Spinal cord (tissue), 10 donors: ENCODE results near the gene TSPAN18. TPM values are rescaled to one million over a fixed set of nuclear protein-coding genes. Genes with fewer than 3 reads are reported as not detected.

Source experiments
- DNase-seq, 6 donors: peaks; one replicate each; pipeline versions ENCODE4 v3.0.0 to v3.0.0-alpha.2; 2013 to 2015; ENCODE audit warnings: low spot score in 6 of 6, low read depth in 4 of 6
- H3K27ac ChIP-seq: one replicate; pipeline ENCODE4 v1.5.1; 2013; ENCODE audit warnings: low read depth, low read length, control low read depth
- H3K27me3 ChIP-seq: one replicate; pipeline ENCODE4 v1.6.1; 2013; ENCODE audit warnings: low read length; ENCODE audit not compliant: control insufficient read depth, insufficient read depth
- H3K36me3 ChIP-seq: one replicate; pipeline ENCODE4 v1.6.1; 2013; ENCODE audit warnings: low read length; ENCODE audit not compliant: control insufficient read depth, insufficient read depth
- H3K4me1 ChIP-seq: one replicate; pipeline ENCODE4 v1.6.1; 2013; ENCODE audit warnings: low read length; ENCODE audit not compliant: control insufficient read depth, insufficient read depth
- H3K4me3 ChIP-seq: one replicate; pipeline ENCODE4 v1.5.1; 2013; ENCODE audit warnings: low read depth, low read length, control low read depth
- H3K9me3 ChIP-seq: one replicate; pipeline ENCODE4 v1.6.1; 2013; ENCODE audit warnings: low read length; ENCODE audit not compliant: control insufficient read depth, insufficient read depth
- WGBS: methylation state at CpG from one replicate; pipeline ENCODE4 v1.1.5; 2013; ENCODE audit warnings: missing lambda C conversion rate; ENCODE audit not compliant: insufficient coverage; 5-methylcytosine and 5-hydroxymethylcytosine counted together
- polyA plus RNA-seq, 2 donors: library from polyadenylated mRNA; unstranded; fragments of 120-200 nt; gene quantifications; one replicate each; pipeline ENCODE4 v1.2.1, GENCODE V29; 2013; ENCODE audit not compliant: insufficient read length in 2 of 2
- total RNA-seq, 2 donors: library from RNA; depleted of rRNA in 1 of 2; stranded (reverse); fragments of 120-200 nt in 1 of 2; fragments of >200 nt in 1 of 2; gene quantifications; one replicate each; pipeline versions ENCODE4 v1.2.3 to v1.2.4, GENCODE V29; 2013 to 2014
- donor health status: healthy.

The TSPAN18 gene
- total and polyA plus RNA-seq, 4 donors, result 23.3 to 87.2 (median 60.9) TPM

DNA sequence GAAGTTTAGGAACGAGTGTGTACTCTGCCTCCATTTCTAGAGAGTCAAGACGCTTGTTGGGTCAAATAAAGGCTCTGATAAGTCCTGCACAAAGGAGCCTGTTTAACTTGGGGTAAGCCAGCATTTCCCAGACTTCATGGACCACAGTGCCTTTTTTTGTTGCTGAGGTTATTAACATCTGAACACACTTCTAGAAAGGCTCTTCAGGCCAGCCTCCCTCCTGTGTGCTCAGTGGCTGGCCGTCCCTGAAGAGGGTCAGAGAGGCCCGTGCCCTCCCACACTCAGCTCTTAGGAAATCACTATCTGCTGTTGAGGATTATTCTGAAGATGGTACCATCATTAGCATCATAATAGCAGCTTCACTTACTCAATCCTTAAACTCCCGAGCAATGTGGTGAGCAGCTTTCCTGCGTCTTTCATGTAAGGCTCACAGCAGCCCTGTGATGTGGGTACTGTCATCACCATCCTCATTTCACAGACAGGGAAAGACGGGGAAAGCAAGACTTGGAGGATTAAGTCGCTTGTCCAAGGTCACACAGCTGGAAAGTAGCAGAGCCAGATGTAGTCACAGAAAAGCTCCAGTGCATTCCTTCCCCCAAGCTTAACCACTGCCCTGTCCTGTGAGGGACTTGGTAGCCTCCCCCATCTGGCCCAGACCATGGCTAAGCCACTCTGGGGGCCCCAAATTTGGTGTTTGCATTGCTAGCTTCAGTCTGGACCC lies 71.3 kb downstream of the TSPAN18 start:
- Histone ChIP-seq H3K4me3 (no peak overlapping the region), H3K9me3 (no peaks in the 10 kb centered on the region), H3K4me1 (peaks cover 87% of the 10 kb centered on the region), H3K27me3 (no peaks in the 10 kb centered on the region), H3K27ac (peak overlapping the region; percentile 85), H3K36me3 (peaks cover under 1% of the 10 kb centered on the region)
- no peak for DNase-seq
- WGBS, result 47% methylated on average over 5 of the region's 8 CpGs

DNA sequence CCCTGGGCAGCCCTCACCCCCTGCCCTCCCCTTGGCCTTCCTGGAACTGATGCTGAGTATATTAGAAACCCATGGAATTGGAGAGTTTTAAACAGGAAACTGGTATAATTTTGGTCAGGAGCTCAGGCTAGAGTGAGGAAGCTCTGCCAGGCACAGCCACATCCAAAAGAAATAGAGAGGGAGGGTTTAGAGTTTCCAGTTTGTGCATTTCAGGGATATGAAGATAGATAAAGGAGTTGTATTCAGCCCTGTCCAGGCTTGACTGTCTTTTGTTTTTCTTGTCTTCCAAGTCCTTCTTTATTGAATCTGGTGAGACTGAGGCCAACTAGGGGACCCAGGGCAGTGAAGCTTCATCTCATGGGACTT lies 71.8 kb downstream of the TSPAN18 start:
- H3K9me3 ChIP-seq, result no peaks in the 10 kb centered on the region
- peak overlapping the region; percentile 85 for H3K27ac ChIP-seq
- no peaks in the 10 kb centered on the region for H3K27me3 ChIP-seq
- H3K36me3 ChIP-seq, result no peaks in the 10 kb centered on the region
- H3K4me3 ChIP-seq, result no peak overlapping the region
- peaks cover 85% of the 10 kb centered on the region for H3K4me1 ChIP-seq
- no peak for DNase-seq

DNA sequence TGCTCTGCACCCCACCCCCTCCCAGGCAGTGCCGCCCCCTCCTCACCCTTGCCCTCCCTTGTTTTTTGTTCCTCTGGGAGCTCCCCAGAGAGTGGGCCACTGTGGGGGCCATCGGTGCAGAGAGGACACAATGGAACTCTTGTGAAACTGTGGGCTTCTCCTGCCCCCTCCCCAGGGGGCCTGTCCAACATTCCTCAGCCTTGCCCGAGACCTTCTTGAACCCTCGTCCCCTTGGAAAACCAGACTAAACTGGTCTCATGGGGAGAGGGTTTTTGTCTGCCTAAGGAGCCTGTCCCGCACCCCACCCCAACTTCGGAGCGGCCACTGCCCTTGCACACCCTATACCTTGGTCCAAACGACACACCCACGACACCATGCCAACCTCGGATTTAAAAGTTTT lies 72.2 kb downstream of the TSPAN18 start:
- Histone ChIP-seq H3K36me3 (no peaks in the 10 kb centered on the region), H3K4me3 (no peak overlapping the region), H3K9me3 (no peaks in the 10 kb centered on the region), H3K27me3 (no peaks in the 10 kb centered on the region), H3K4me1 (peaks cover 82% of the 10 kb centered on the region), H3K27ac (peak overlapping the region; percentile 82)
- 43% methylated on average over 7 of the region's 10 CpGs for WGBS
- no peak for DNase-seq

DNA sequence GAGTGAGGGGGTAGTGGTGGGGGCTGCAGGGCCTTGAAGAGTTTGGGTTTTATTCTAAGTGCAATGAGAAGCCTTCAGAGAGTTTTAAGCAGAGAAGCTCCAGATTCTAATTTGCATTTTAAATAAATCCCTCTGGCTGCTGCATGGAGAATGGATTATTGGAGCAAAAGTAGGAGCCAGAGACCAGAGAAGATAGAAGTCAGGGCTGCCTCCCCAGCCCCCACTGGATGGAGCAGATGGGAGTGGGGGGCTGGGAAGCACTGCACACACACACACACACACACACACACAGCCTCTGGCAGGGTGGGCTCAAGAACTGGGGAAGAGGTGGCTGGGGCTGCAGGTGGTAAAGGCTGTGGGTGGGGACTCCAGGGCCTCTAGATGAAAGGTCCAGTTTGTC lies 75.6 kb downstream of the TSPAN18 start:
- Histone ChIP-seq H3K27ac (peak overlapping the region; percentile 73), H3K36me3 (no peaks in the 10 kb centered on the region), H3K4me1 (peaks cover 74% of the 10 kb centered on the region), H3K9me3 (no peaks in the 10 kb centered on the region), H3K27me3 (no peaks in the 10 kb centered on the region), H3K4me3 (no peak overlapping the region)
- DNase-seq, result peak in 2 of 6 donors; percentile 75 to 76

DNA sequence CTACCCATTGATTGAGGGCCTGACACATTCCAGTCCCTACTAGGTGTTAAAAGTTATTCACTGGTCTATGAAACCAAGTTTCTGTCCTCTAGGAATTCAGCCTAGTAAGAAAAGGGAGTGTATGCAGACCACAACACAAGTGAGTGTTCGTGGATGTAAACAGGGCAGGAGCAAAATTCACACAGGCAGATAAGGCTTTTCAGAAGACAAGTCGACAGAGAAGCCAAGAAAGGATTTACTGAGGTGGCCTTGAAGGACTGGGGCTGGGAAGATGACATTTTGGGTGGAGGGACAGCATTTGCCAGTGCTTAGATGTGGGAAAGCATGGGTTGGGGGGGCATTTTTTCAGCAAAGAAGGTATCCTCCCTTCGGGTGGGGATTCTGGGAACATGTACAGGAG lies 76.2 kb downstream of the TSPAN18 start:
- Histone ChIP-seq H3K36me3 (no peaks in the 10 kb centered on the region), H3K27ac (peak overlapping the region; percentile 33), H3K4me1 (peaks cover 68% of the 10 kb centered on the region), H3K27me3 (no peaks in the 10 kb centered on the region), H3K9me3 (no peaks in the 10 kb centered on the region), H3K4me3 (no peak overlapping the region)
- DNase-seq, result no peak
- WGBS, result 80% methylated on average over 3 of the region's 3 CpGs

DNA sequence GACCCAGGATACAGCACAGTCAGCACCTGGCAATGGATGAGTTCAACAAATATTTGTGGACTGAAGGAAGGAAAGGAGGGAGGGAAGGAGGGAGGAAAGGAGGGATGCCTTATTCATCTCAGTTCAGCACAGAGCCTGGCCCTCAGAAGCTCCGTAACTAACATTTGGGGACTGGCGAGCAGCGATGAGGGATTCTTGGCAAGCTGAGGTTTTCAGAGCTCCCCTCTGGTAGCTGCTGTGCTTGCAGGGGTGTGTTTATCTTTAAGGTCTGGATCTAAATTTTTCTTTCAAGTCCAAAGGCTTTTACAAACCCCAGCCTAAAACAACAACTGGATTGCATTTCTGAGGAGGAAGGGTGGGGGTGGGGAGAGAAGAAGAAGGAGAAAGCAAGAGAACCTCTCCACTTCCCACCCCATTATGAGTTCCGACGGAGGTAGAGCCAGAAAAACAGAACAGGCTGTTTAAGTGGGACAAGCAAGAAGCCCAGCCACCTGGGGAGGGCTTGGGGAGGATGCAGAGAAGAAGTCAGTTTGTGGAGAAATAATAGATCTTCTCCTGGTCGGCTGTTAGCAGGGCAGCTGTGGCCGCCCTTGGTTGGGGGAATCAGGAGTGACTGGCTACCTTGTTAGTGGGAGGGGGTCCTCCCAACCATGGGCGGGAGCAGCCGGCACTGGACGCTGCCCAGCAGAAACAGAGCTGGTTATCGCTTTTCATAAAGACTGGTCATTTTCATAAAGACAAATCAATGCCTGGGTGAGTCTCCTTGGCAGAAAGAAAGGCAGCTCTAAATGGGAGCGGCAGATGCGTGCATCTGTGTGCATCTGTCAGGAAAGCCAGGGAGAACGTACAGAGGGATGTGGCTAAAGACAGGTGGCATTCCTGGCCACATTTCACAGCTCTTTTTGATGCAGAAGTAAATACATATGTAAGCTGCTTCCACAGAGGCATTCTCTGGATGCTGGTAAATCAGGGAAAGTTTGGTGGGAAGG lies 78.0 kb downstream of the TSPAN18 start:
- DNase-seq, result peak in 2 of 6 donors; percentile 71 to 74
- Histone ChIP-seq H3K27me3 (no peaks in the 10 kb centered on the region), H3K9me3 (no peaks in the 10 kb centered on the region), H3K36me3 (no peaks in the 10 kb centered on the region), H3K4me3 (no peak overlapping the region), H3K4me1 (peaks cover 51% of the 10 kb centered on the region), H3K27ac (peak overlapping the region; percentile 70)
- WGBS, result 29% methylated on average over 10 of the region's 14 CpGs

DNA sequence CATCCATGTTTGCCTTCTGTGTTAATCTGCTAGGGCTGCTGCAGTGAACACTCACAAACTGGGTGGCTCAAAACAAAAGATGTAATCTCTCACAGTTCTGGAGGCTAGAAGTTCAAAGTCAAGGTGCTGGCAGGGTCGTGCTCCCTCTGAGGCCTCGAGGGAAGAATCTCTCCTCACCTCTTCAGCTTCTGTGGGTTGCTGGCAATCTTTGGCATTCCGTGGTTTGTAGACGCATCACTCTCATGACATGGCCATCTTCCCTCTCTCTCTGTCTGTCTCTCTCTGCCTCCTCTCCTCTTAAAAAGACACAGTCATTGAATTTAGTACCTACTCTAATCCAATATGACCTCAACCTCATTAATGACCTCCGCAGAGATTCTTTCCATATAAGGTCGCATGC lies 78.8 kb downstream of the TSPAN18 start:
- Histone ChIP-seq H3K4me3 (no peak overlapping the region), H3K27ac (peak overlapping the region; percentile 70), H3K4me1 (peaks cover 42% of the 10 kb centered on the region), H3K36me3 (no peaks in the 10 kb centered on the region), H3K9me3 (no peaks in the 10 kb centered on the region), H3K27me3 (no peaks in the 10 kb centered on the region)
- DNase-seq, result no peak
- WGBS, result 59% methylated on average over 4 of the region's 6 CpGs

DNA sequence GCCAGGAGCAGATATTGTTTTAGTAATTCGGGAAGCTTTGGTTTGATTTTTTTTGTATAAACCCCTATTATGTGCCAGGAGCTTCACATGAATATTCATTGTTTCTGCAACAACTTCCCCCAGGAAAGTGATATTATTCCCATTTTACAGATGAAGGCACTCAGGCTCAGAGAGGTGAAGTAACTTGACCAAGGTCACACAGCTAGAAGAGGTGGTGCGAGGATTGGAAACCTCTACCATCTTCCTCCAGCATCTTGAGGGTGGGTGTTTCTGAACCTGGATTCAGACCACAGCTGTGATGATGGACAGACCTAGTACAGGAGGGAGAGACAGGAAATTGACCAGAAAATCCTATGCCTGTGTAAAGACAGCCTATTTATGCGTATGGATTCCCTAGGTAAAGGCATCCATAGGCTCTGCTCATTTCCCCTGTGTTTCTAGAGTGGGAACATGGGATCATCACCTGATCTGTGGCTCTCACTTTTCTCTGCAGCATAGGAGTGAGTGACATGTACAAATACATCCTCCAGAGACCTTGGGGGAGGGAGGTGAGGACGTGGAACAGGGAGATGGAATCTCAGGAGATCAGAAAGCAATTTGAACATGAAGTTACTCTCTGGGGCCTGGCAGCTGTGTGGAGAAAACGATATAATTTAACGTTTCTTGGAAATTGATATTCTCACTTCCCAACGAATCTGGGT lies 81.4 kb downstream of the TSPAN18 start:
- no peak overlapping the region for H3K4me3 ChIP-seq
- no peaks in the 10 kb centered on the region for H3K27me3 ChIP-seq
- 69% methylated on average over 3 of the region's 7 CpGs for WGBS
- H3K4me1 ChIP-seq, result peaks cover 32% of the 10 kb centered on the region
- H3K9me3 ChIP-seq, result no peaks in the 10 kb centered on the region
- H3K27ac ChIP-seq, result no peak overlapping the region
- DNase-seq, result no peak
- H3K36me3 ChIP-seq, result no peaks in the 10 kb centered on the region

DNA sequence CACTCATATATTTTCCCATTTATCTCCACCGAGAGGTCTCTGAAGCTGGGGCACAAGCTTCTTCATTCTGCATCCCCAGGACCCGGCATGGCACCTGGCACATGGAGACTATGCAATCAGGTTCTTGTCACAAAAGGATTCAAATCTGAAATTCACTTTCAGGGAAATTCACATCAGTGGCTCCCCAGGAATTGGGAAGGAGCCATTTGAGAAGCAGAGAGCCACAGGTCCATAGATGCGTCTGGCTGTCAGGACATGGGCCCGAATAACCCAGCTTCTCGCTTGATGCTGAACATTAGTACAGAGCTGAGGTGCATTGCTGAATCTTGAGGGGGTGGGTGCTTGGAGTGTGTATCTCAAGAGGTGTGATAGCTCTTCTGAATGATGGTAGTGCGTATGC lies 82.5 kb downstream of the TSPAN18 start:
- Histone ChIP-seq H3K27ac (no peak overlapping the region), H3K36me3 (no peaks in the 10 kb centered on the region), H3K27me3 (no peaks in the 10 kb centered on the region), H3K9me3 (no peaks in the 10 kb centered on the region), H3K4me3 (no peak overlapping the region), H3K4me1 (peaks cover 31% of the 10 kb centered on the region)
- WGBS, result 86% methylated on average over 5 of the region's 6 CpGs
- no peak for DNase-seq
